Testis (tissue), 2 donors: ENCODE measurements around the gene KIRREL1.

ENCODE experiments used
- POLR2A ChIP-seq: fragments of 450-650 bp; IDR thresholded peaks from one replicate; pipeline ENCODE4 v1.6.1; 2017; ENCODE audit warnings: antibody characterized with exemption, mild to moderate bottlenecking, moderate library complexity
- TF ChIP-seq, protein P1 (sequence below), 3 experiments: fragments of 450-650 bp in 2 of 3; fragments of 200-600 bp in 1 of 3; sonication (generic) in 1 of 3; IDR thresholded peaks; one replicate each; pipeline ENCODE4 v1.5.1; 2016 to 2019; ENCODE audit warnings: antibody characterized with exemption in 3 of 3, mild to moderate bottlenecking in 2 of 3, moderate library complexity in 1 of 3

GRCh38 chr1:157951230-157951629 lies 42.2 kb upstream of the KIRREL1 start:
- TF ChIP-seq, protein P1, sequence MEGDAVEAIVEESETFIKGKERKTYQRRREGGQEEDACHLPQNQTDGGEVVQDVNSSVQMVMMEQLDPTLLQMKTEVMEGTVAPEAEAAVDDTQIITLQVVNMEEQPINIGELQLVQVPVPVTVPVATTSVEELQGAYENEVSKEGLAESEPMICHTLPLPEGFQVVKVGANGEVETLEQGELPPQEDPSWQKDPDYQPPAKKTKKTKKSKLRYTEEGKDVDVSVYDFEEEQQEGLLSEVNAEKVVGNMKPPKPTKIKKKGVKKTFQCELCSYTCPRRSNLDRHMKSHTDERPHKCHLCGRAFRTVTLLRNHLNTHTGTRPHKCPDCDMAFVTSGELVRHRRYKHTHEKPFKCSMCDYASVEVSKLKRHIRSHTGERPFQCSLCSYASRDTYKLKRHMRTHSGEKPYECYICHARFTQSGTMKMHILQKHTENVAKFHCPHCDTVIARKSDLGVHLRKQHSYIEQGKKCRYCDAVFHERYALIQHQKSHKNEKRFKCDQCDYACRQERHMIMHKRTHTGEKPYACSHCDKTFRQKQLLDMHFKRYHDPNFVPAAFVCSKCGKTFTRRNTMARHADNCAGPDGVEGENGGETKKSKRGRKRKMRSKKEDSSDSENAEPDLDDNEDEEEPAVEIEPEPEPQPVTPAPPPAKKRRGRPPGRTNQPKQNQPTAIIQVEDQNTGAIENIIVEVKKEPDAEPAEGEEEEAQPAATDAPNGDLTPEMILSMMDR (IDR thresholded peaks at IDR 0.05) = no peak
- TF ChIP-seq POLR2A = no peak
